AG04449 (cell line): Measurements from ENCODE around the gene SDHB.

Experiments used
- CTCF ChIA-PET: fragments of 350-600 bp; formaldehyde crosslinking; extraction: SDS; loops from one replicate; lab custom pipeline; 2021; ENCODE audit warnings: antibody characterized with exemption; lab: Yijun Ruan, JAX
- POLR2A ChIA-PET: fragments of 400-600, 350-600 bp; formaldehyde crosslinking; extraction: SDS; loops from one replicate; lab custom pipeline; 2020; ENCODE audit warnings: antibody characterized with exemption, inconsistent platforms; lab: Yijun Ruan, JAX
- DNase-seq: peaks from one replicate; pipeline ENCODE4 v3.0.0-alpha.2; 2010; ENCODE audit warnings: low read depth, low spot score
- H3K4me3 ChIP-seq: 2 replicates; pipeline ENCODE4 v1.5.1; 2011; ENCODE audit warnings: low read depth, mild to moderate bottlenecking, control low read depth, low read length
- CTCF ChIP-seq: IDR thresholded peaks from one replicate; pipeline ENCODE4 v1.5.1; 2011; ENCODE audit warnings: mild to moderate bottlenecking, moderate library complexity, low read length, control low read depth, inconsistent platforms; ENCODE audit not compliant: insufficient read depth; ENCODE audit errors: missing control alignments

The SDHB gene

GRCh38 chr1:17097787-17098186, 44.0 kb upstream of the SDHB start:
- ChIA-PET POLR2A (no interaction called here), CTCF (no interaction called here)
- TF ChIP-seq CTCF, result no peak
- H3K4me3 ChIP-seq, result no peak overlapping the region
- DNase-seq, result no peak

- CTCF ChIA-PET, result no interaction called here
- no peak for TF ChIP-seq CTCF
Measured at GRCh38 chr1:17097147-17097546, 43.3 kb upstream of the SDHB start.

GRCh38 chr1:17096584-17096983, 42.8 kb upstream of the SDHB start:
- H3K4me3 ChIP-seq, result no peak overlapping the region
- TF ChIP-seq CTCF, result no peak
- ChIA-PET CTCF (no interaction called here), POLR2A (no interaction called here)
- DNase-seq, result no peak

More at GRCh38 chr1:17097147-17097546, 43.3 kb upstream of the SDHB start:
- no peak for DNase-seq
- no peak overlapping the region for H3K4me3 ChIP-seq
- POLR2A ChIA-PET, result no interaction called here

GRCh38 chr1:17095141-17095540, 41.3 kb upstream of the SDHB start:
- DNase-seq, result no peak
- CTCF ChIA-PET, result no interaction called here
- no peak for TF ChIP-seq CTCF
- H3K4me3 ChIP-seq, result no peak overlapping the region
- POLR2A ChIA-PET, result no interaction called here

- no peak overlapping the region for H3K4me3 ChIP-seq
- ChIA-PET POLR2A (no interaction called here), CTCF (no interaction called here)
- TF ChIP-seq CTCF, result no peak
- no peak for DNase-seq
Measured at GRCh38 chr1:17094664-17095063, 40.8 kb upstream of the SDHB start.

- CTCF ChIA-PET, result no interaction called here
- no peak overlapping the region for H3K4me3 ChIP-seq
- POLR2A ChIA-PET, result no interaction called here
- no peak for DNase-seq
- no peak for TF ChIP-seq CTCF
Measured at GRCh38 chr1:17093822-17094393, 40.1 kb upstream of the SDHB start.
